ENCODE measurements around the gene DYSF.
"Not testable (repeated sequence)": the region's sequence is repeated elsewhere in the genome, so short reads cannot be mapped to it uniquely, and the experiment has no call there.

DNA sequence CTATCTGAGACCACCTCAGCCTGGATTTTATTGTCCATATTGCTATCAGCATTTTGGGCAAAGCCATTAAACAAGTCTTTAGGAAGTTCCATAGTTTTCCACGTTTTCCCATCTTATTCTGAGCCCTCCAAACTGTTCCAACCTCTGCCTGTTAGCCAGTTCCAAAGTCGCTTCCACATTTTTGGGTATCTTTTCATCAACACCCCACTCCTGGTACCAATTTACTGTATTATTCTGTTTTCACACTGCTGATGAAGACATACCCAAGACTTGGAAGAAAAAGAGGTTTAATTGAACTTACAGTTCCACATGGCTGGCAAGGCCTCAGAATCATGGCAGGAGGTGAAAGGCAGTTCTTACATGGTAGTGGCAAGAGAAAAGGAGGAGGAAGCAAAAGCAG is 204.9 kb downstream of the DYSF start:
- TF ChIP-seq, protein P1, sequence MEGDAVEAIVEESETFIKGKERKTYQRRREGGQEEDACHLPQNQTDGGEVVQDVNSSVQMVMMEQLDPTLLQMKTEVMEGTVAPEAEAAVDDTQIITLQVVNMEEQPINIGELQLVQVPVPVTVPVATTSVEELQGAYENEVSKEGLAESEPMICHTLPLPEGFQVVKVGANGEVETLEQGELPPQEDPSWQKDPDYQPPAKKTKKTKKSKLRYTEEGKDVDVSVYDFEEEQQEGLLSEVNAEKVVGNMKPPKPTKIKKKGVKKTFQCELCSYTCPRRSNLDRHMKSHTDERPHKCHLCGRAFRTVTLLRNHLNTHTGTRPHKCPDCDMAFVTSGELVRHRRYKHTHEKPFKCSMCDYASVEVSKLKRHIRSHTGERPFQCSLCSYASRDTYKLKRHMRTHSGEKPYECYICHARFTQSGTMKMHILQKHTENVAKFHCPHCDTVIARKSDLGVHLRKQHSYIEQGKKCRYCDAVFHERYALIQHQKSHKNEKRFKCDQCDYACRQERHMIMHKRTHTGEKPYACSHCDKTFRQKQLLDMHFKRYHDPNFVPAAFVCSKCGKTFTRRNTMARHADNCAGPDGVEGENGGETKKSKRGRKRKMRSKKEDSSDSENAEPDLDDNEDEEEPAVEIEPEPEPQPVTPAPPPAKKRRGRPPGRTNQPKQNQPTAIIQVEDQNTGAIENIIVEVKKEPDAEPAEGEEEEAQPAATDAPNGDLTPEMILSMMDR (IDR thresholded peaks at IDR 0.05): not testable (repeated sequence)
- not testable (repeated sequence) for TF ChIP-seq POLR2A, EP300 (IDR thresholded peaks at IDR 0.05)
